Tongue (tissue), 2 donors: Measurements from ENCODE around the gene H2AZ2. TPM values are rescaled to one million over a fixed set of nuclear protein-coding genes. Genes with fewer than 3 reads are reported as not detected.

ENCODE experiments used
- DNase-seq: peaks from one replicate; pipeline ENCODE4 v3.0.0-alpha.2; 2015
- total RNA-seq: library from RNA; depleted of rRNA; stranded (reverse); fragments of >200 nt; gene quantifications from one replicate; pipeline ENCODE4 v1.2.3, GENCODE V29; 2014

Gene H2AZ2
- total RNA-seq, 1 donor from 2014 or later, result 165 TPM

DNA sequence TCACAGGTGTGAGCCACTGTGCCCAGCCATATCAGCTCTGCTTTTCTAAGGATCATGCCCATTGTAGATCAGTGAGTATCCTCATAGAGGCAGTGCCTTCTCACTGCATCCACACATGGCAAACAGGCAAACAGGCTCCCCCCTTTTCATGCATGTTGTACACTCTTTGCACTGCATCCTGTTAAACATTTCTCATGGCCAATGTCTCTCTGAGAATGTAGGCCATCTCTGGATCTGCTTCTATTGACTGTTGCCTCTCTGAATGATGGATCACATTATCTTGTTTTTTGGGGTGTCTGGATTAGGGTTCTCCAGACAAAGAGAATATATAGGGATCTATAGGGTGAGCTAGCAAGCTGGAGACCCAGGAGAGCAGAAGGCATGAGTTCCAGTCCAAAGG, 64.5 kb downstream of the H2AZ2 start:
- no peak for DNase-seq

- DNase-seq, result no peak
Measured at GRCh38 chr7:44782460-44782859, 65.4 kb downstream of the H2AZ2 start.

Other genes starting within 250 kb of the H2AZ2 start
- 198 TPM for gene OGDH, start 241.5 kb downstream of the H2AZ2 start, total RNA-seq
- gene ZMIZ2, start 99.2 kb downstream of the H2AZ2 start, total RNA-seq, result 9.6 TPM
- 1,146 TPM for gene PPIA, start 51.4 kb downstream of the H2AZ2 start, total RNA-seq
- 54.4 TPM for gene PURB, start 37.4 kb upstream of the H2AZ2 start, total RNA-seq
- 1.9 TPM for gene MYO1G, start 130.9 kb upstream of the H2AZ2 start, total RNA-seq
- gene CCM2, start 152.1 kb upstream of the H2AZ2 start, total RNA-seq, result 33.7 TPM
- 5.1 TPM for gene NACAD, start 240.9 kb upstream of the H2AZ2 start, total RNA-seq